Thyroid gland (tissue), 4 donors: Measurements from ENCODE around the gene MEOX1.

ENCODE experiments used
- CTCF ChIP-seq, 6 experiments: fragments of 200-600 bp in 3 of 6; fragments of 450-650 bp in 3 of 6; sonication (generic) in 3 of 6; IDR thresholded peaks; one replicate each; pipeline ENCODE4 v1.5.1; 2016 to 2019; ENCODE audit warnings: antibody characterized with exemption in 6 of 6, mild to moderate bottlenecking in 2 of 6, inconsistent platforms in 1 of 6, moderate library complexity in 1 of 6
- POLR2A ChIP-seq, 2 donors: fragments of 450-650 bp; IDR thresholded peaks; one replicate each; pipeline ENCODE4 v1.6.1; 2017; ENCODE audit warnings: antibody characterized with exemption in 2 of 2, mild to moderate bottlenecking in 2 of 2, moderate library complexity in 1 of 2

DNA sequence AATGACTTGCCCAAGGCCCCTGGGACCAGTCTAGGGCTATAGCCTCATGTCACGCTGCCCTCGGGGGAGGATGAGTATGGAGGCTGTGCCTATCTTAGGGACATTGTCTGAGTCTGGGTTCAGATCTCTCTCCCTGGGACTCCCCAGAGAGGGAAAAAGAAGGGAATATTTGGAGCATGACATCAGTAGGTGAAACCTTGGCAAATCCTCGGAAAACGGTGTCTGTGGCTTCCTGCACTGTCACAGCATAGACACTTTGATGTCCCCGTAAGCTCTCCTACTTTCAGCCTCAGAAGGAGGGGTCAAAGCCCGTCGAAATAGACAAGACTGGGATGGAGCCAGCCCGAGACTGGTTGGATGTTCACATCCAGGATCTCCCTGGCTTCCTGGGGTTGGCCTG lies 11.3 kb downstream of the MEOX1 start:
- no peak for TF ChIP-seq CTCF (IDR thresholded peaks at IDR 0.05)
- TF ChIP-seq POLR2A (IDR thresholded peaks at IDR 0.05), result no peak
